GM23338 (cell line): Measurements from ENCODE around the gene RPLP2. TPM values are rescaled to one million over a fixed set of nuclear protein-coding genes. Genes with fewer than 3 reads are reported as not detected.

Experiments used
- ATAC-seq: fragments of 200-7000 bp; cut with Tn5 transposase; 3 replicates; pipeline ENCODE4 v1.9.1; 2020
- DNase-seq: peaks from one replicate; pipeline ENCODE4 v3.0.0-alpha.2; 2015; ENCODE audit warnings: low spot score
- H2AFZ ChIP-seq: fragments of 200-600 bp; sonication (generic); 2 replicates; pipeline ENCODE4 v1.8.0; 2016; ENCODE audit warnings: antibody characterized with exemption, mild to moderate bottlenecking, moderate library complexity
- H3F3A ChIP-seq: fragments of 200-600 bp; sonication (generic); replicated peaks from 2 replicates; pipeline ENCODE4 v1.8.0; 2017; ENCODE audit warnings: antibody characterized with exemption, mixed run types, low read depth
- H3K27ac ChIP-seq: fragments of 200-600 bp; sonication (generic); 2 replicates; pipeline ENCODE4 v1.6.1; 2016; ENCODE audit warnings: low read depth
- H3K27me3 ChIP-seq: fragments of 200-600 bp; sonication (generic); 2 replicates; pipeline ENCODE4 v1.8.0; 2016; ENCODE audit warnings: mild to moderate bottlenecking, mixed run types, moderate library complexity; ENCODE audit not compliant: insufficient read depth
- H3K36me3 ChIP-seq: fragments of 200-600 bp; sonication (generic); 2 replicates; pipeline ENCODE4 v1.8.0; 2016; ENCODE audit warnings: mild to moderate bottlenecking; ENCODE audit not compliant: insufficient read depth
- H3K4me1 ChIP-seq: fragments of 200-600 bp; sonication (generic); 2 replicates; pipeline ENCODE4 v1.8.0; 2016; ENCODE audit warnings: mild to moderate bottlenecking, moderate library complexity; ENCODE audit not compliant: insufficient read depth
- H3K4me2 ChIP-seq: fragments of 200-600 bp; sonication (generic); 2 replicates; pipeline ENCODE4 v1.7.1; 2017; ENCODE audit warnings: mixed run types
- H3K4me3 ChIP-seq: fragments of 200-600 bp; sonication (generic); 2 replicates; pipeline ENCODE4 v1.6.1; 2016; ENCODE audit warnings: mixed run types
- H3K79me2 ChIP-seq: fragments of 200-600 bp; sonication (generic); replicated peaks from 2 replicates; pipeline ENCODE4 v1.8.0; 2017; ENCODE audit warnings: mild to moderate bottlenecking; ENCODE audit not compliant: insufficient read depth
- H3K9me2 ChIP-seq: fragments of 200-600 bp; sonication (generic); 2 replicates; pipeline ENCODE4 v1.8.0; 2017; ENCODE audit not compliant: insufficient read depth
- H4K20me1 ChIP-seq: fragments of 200-600 bp; sonication (generic); replicated peaks from 2 replicates; pipeline ENCODE4 v1.8.0; 2017; ENCODE audit warnings: mild to moderate bottlenecking; ENCODE audit not compliant: insufficient read depth
- H3K27ac Mint-ChIP-seq: 2 replicates; pipeline ENCODE4 v1.8.0; 2020; ENCODE audit warnings: inconsistent platforms, mild to moderate bottlenecking, moderate library complexity, mixed read lengths
- H3K27me3 Mint-ChIP-seq: 3 replicates; pipeline ENCODE4 v1.8.0; 2022; ENCODE audit warnings: low read depth, mild to moderate bottlenecking, moderate library complexity, mixed read lengths, inconsistent platforms; ENCODE audit not compliant: insufficient read depth, poor library complexity
- H3K36me3 Mint-ChIP-seq: 3 replicates; pipeline ENCODE4 v1.8.0; 2021; ENCODE audit warnings: low read depth, mild to moderate bottlenecking, inconsistent platforms, moderate library complexity, mixed read lengths
- H3K4me1 Mint-ChIP-seq: 3 replicates; pipeline ENCODE4 v1.8.0; 2020; ENCODE audit warnings: mild to moderate bottlenecking, inconsistent platforms, mixed read lengths
- H3K4me3 Mint-ChIP-seq: 3 replicates; pipeline ENCODE4 v1.8.0; 2021; ENCODE audit warnings: moderate library complexity, mild to moderate bottlenecking, inconsistent platforms, mixed read lengths
- H3K9me3 Mint-ChIP-seq: 3 replicates; pipeline ENCODE4 v1.8.0; 2020; ENCODE audit warnings: moderate library complexity, mild to moderate bottlenecking, inconsistent platforms, mixed read lengths
- CREB1 ChIP-seq: fragments of 250-450 bp; sonication (Bioruptor Pico); IDR thresholded peaks from 2 replicates; pipeline ENCODE4 v1.5.0; 2020; ENCODE audit warnings: low read depth, mild to moderate bottlenecking, moderate library complexity
- CTCF ChIP-seq, 2 experiments: fragments of 200-600 bp in 1 of 2; sonication (generic) in 1 of 2; conservative IDR thresholded peaks; 2 replicates each; pipeline versions ENCODE4 v1.5.1 to v1.6.1; 2016 to 2017; ENCODE audit warnings: antibody characterized with exemption in 2 of 2, low read depth in 2 of 2, mild to moderate bottlenecking in 2 of 2, moderate library complexity in 1 of 2
- ETS1 ChIP-seq: IDR thresholded peaks from 2 replicates; pipeline ENCODE4 v1.6.1; 2016; ENCODE audit warnings: antibody characterized with exemption
- EZH2 ChIP-seq: fragments of 200-600 bp; sonication (generic); IDR thresholded peaks from one replicate; pipeline ENCODE4 v1.8.0; 2017; ENCODE audit warnings: antibody characterized with exemption, mild to moderate bottlenecking, low read depth; ENCODE audit not compliant: unreplicated experiment
- EZH2phosphoT487 ChIP-seq: fragments of 200-600 bp; sonication (generic); IDR thresholded peaks from one replicate; pipeline ENCODE4 v1.8.1; 2018; ENCODE audit warnings: antibody characterized with exemption; ENCODE audit not compliant: unreplicated experiment
- ZNF331 ChIP-seq: fragments of 250-450 bp; sonication (Bioruptor Pico); IDR thresholded peaks from 2 replicates; pipeline ENCODE4 v1.5.0; 2020; ENCODE audit warnings: low read depth, mild to moderate bottlenecking, moderate library complexity
- polyA plus RNA-seq: library from polyadenylated mRNA; unstranded; fragments of >200 nt; fragmentation: Nextera tagmentation; extraction: Ambion mirVana; gene quantifications from 2 replicates; pipeline ENCODE4 v1.2.1, GENCODE V29; 2016
- total RNA-seq: library from RNA; depleted of rRNA; stranded (reverse); fragments of >200 nt; shearing (Covaris generic); gene quantifications from 2 replicates; pipeline ENCODE4 v1.2.3, GENCODE V29; 2014
- TF ChIP-seq, protein P1 (sequence below): fragments of 250-450 bp; sonication (Bioruptor Pico); IDR thresholded peaks from 2 replicates; pipeline ENCODE4 v1.5.0; 2020; ENCODE audit warnings: mild to moderate bottlenecking, moderate library complexity

The RPLP2 gene
- total and polyA plus RNA-seq, 2 experiments from 2014 or later: 518 to 1,782 TPM

- Histone ChIP-seq H3K9me2 (no peaks in the 10 kb centered on the region), H2AFZ (no peak overlapping the region), H3K79me2 (no peaks in the 10 kb centered on the region; the same call in 1 of the 2 replicates), H3K4me2 (no peak overlapping the region), H3F3A (peaks cover 14% of the 10 kb centered on the region; the same call in 1 of the 2 replicates), H3K36me3 (no peaks in the 10 kb centered on the region), H4K20me1 (no peaks in the 10 kb centered on the region), H3K4me3 (no peak overlapping the region), H3K4me1 (peaks cover 15% of the 10 kb centered on the region; the same call in 1 of the 2 replicates), H3K27ac (no peak overlapping the region), H3K27me3 (no peaks in the 10 kb centered on the region)
- Mint-ChIP-seq H3K36me3 (peaks cover 2% of the 10 kb centered on the region; the same call in 1 of the 3 replicates), H3K4me3 (no peak overlapping the region), H3K27ac (no peak overlapping the region), H3K27me3 (peaks cover 11% of the 10 kb centered on the region), H3K4me1 (peaks cover 14% of the 10 kb centered on the region; the same call in 2 of the 3 replicates), H3K9me3 (no peaks in the 10 kb centered on the region)
- ATAC-seq: no peak
- no peak for TF ChIP-seq CTCF (conservative IDR thresholded peaks at IDR 0.05; ENCODE audit: low read depth in 2 of 2)
- no peak for TF ChIP-seq ETS1
- TF ChIP-seq ZNF331 (CRISPR knock-in tag): no peak
- TF ChIP-seq EZH2phosphoT487: no peak
- TF ChIP-seq CREB1 (CRISPR knock-in tag): no peak
- DNase-seq: no peak
These were observed 10.0 kb upstream of the RPLP2 start for GRCh38 chr11:799641-800316.

GRCh38 chr11:800473-800872 lies 9.3 kb upstream of the RPLP2 start:
- Histone ChIP-seq H4K20me1 (no peaks in the 10 kb centered on the region), H3K4me2 (no peak overlapping the region), H3K27me3 (no peaks in the 10 kb centered on the region), H3K27ac (no peak overlapping the region), H2AFZ (no peak overlapping the region), H3K9me2 (no peaks in the 10 kb centered on the region), H3K79me2 (no peaks in the 10 kb centered on the region; the same call in 1 of the 2 replicates), H3K36me3 (no peaks in the 10 kb centered on the region), H3F3A (peaks cover 15% of the 10 kb centered on the region; the same call in 1 of the 2 replicates), H3K4me3 (no peak overlapping the region), H3K4me1 (peaks cover 15% of the 10 kb centered on the region; the same call in 1 of the 2 replicates)
- TF ChIP-seq EZH2: no peak
- TF ChIP-seq CTCF (conservative IDR thresholded peaks at IDR 0.05; ENCODE audit: low read depth in 2 of 2): no peak
- TF ChIP-seq, protein P1, sequence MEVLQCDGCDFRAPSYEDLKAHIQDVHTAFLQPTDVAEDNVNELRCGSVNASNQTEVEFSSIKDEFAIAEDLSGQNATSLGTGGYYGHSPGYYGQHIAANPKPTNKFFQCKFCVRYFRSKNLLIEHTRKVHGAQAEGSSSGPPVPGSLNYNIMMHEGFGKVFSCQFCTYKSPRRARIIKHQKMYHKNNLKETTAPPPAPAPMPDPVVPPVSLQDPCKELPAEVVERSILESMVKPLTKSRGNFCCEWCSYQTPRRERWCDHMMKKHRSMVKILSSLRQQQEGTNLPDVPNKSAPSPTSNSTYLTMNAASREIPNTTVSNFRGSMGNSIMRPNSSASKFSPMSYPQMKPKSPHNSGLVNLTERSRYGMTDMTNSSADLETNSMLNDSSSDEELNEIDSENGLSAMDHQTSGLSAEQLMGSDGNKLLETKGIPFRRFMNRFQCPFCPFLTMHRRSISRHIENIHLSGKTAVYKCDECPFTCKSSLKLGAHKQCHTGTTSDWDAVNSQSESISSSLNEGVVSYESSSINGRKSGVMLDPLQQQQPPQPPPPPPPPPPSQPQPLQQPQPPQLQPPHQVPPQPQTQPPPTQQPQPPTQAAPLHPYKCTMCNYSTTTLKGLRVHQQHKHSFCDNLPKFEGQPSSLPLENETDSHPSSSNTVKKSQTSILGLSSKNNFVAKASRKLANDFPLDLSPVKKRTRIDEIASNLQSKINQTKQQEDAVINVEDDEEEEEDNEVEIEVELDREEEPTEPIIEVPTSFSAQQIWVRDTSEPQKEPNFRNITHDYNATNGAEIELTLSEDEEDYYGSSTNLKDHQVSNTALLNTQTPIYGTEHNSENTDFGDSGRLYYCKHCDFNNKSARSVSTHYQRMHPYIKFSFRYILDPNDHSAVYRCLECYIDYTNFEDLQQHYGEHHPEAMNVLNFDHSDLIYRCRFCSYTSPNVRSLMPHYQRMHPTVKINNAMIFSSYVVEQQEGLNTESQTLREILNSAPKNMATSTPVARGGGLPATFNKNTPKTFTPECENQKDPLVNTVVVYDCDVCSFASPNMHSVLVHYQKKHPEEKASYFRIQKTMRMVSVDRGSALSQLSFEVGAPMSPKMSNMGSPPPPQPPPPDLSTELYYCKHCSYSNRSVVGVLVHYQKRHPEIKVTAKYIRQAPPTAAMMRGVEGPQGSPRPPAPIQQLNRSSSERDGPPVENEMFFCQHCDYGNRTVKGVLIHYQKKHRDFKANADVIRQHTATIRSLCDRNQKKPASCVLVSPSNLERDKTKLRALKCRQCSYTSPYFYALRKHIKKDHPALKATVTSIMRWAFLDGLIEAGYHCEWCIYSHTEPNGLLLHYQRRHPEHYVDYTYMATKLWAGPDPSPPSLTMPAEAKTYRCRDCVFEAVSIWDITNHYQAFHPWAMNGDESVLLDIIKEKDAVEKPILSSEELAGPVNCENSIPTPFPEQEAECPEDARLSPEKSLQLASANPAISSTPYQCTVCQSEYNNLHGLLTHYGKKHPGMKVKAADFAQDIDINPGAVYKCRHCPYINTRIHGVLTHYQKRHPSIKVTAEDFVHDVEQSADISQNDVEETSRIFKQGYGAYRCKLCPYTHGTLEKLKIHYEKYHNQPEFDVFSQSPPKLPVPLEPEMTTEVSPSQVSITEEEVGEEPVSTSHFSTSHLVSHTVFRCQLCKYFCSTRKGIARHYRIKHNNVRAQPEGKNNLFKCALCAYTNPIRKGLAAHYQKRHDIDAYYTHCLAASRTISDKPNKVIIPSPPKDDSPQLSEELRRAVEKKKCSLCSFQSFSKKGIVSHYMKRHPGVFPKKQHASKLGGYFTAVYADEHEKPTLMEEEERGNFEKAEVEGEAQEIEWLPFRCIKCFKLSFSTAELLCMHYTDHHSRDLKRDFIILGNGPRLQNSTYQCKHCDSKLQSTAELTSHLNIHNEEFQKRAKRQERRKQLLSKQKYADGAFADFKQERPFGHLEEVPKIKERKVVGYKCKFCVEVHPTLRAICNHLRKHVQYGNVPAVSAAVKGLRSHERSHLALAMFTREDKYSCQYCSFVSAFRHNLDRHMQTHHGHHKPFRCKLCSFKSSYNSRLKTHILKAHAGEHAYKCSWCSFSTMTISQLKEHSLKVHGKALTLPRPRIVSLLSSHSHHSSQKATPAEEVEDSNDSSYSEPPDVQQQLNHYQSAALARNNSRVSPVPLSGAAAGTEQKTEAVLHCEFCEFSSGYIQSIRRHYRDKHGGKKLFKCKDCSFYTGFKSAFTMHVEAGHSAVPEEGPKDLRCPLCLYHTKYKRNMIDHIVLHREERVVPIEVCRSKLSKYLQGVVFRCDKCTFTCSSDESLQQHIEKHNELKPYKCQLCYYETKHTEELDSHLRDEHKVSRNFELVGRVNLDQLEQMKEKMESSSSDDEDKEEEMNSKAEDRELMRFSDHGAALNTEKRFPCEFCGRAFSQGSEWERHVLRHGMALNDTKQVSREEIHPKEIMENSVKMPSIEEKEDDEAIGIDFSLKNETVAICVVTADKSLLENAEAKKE (CRISPR knock-in tag): no peak
- no peak overlapping the region for H3K27ac Mint-ChIP-seq
- H3K9me3 Mint-ChIP-seq: no peaks in the 10 kb centered on the region
- peaks cover 10% of the 10 kb centered on the region for H3K27me3 Mint-ChIP-seq
- ATAC-seq (no peak), DNase-seq (no peak)
- peaks cover 2% of the 10 kb centered on the region; the same call in 1 of the 3 replicates for H3K36me3 Mint-ChIP-seq
- peaks cover 14% of the 10 kb centered on the region; the same call in 2 of the 3 replicates for H3K4me1 Mint-ChIP-seq
- no peak overlapping the region for H3K4me3 Mint-ChIP-seq
